Activated B cell treated with CpG ODN at 0.5 μM for 24 hours (primary cell): ENCODE results near the gene PRLR. TPM values are rescaled to one million over a fixed set of nuclear protein-coding genes. Genes with fewer than 3 reads are reported as not detected.

Experiments used
- ATAC-seq: fragments of 200-7000 bp; cut with Tn5 transposase; one replicate; pipeline ENCODE4 v1.10.0; 2021; ENCODE audit warnings: low read depth, mild to moderate bottlenecking, moderate library complexity
- CTCF ChIA-PET: fragments of 350-600 bp; sonication (Branson Sonifier 250); formaldehyde crosslinking; loops from one replicate; lab custom pipeline; 2021; ENCODE audit warnings: antibody characterized with exemption; lab: Charles Lee
- POLR2A ChIA-PET: fragments of 350-600 bp; sonication (Branson Sonifier 250); formaldehyde crosslinking; loops from one replicate; lab custom pipeline; 2021; ENCODE audit warnings: antibody characterized with exemption; lab: Charles Lee
- DNase-seq: peaks from one replicate; pipeline ENCODE4 v3.0.0; 2022
- H3K27ac Mint-ChIP-seq: one replicate; pipeline ENCODE4 v1.8.0; 2020; ENCODE audit warnings: mixed read lengths
- H3K27me3 Mint-ChIP-seq: one replicate; pipeline ENCODE4 v1.8.0; 2021; ENCODE audit warnings: mixed read lengths
- H3K36me3 Mint-ChIP-seq: one replicate; pipeline ENCODE4 v1.8.0; 2021; ENCODE audit warnings: low read depth, mixed read lengths
- H3K4me1 Mint-ChIP-seq: one replicate; pipeline ENCODE4 v1.8.0; 2021; ENCODE audit warnings: mixed read lengths
- H3K4me3 Mint-ChIP-seq: one replicate; pipeline ENCODE4 v1.8.0; 2020; ENCODE audit warnings: mild to moderate bottlenecking, mixed read lengths
- H3K9me3 Mint-ChIP-seq: one replicate; pipeline ENCODE4 v1.8.0; 2020; ENCODE audit warnings: mixed read lengths
- CTCF ChIP-seq: fragments of 200-600 bp; IDR thresholded peaks from one replicate; pipeline ENCODE4 v1.8.0; 2022; ENCODE audit warnings: antibody characterized with exemption, mild to moderate bottlenecking
- intact Hi-C: fragments of 100-400 bp; cut with micrococcal nuclease; formaldehyde crosslinking; loops from one replicate; pipeline ENCODE4 v1.15.1; 2024
- total RNA-seq: library from RNA; stranded (reverse); gene quantifications from 2 replicates; pipeline ENCODE4 v1.2.3, GENCODE V29; 2022

The PRLR gene
- total RNA-seq, 1 donor from 2014 or later = 3.7 TPM

- H3K4me3 Mint-ChIP-seq = no peak overlapping the region
- no peak for TF ChIP-seq CTCF
- intact Hi-C loops = no loop called here
- POLR2A ChIA-PET = no interaction called here
- no peak overlapping the region for H3K27ac Mint-ChIP-seq
- DNase-seq (no peak), ATAC-seq (no peak)
- H3K27me3 Mint-ChIP-seq = no peaks in the 10 kb centered on the region
- peaks cover 2% of the 10 kb centered on the region for H3K9me3 Mint-ChIP-seq
- H3K36me3 Mint-ChIP-seq = no peaks in the 10 kb centered on the region
- CTCF ChIA-PET = no interaction called here
- peaks cover 2% of the 10 kb centered on the region for H3K4me1 Mint-ChIP-seq
These were observed 52.5 kb downstream of the PRLR start for GRCh38 chr5:35177783-35178182.

GRCh38 chr5:35172533-35172932 lies 57.8 kb downstream of the PRLR start:
- TF ChIP-seq CTCF = no peak
- no peak for ATAC-seq
- CTCF ChIA-PET = no interaction called here
- no peak for DNase-seq
- no peaks in the 10 kb centered on the region for H3K36me3 Mint-ChIP-seq
- H3K4me3 Mint-ChIP-seq = no peak overlapping the region
- H3K27me3 Mint-ChIP-seq = no peaks in the 10 kb centered on the region
- H3K27ac Mint-ChIP-seq = no peak overlapping the region
- peaks cover 2% of the 10 kb centered on the region for H3K4me1 Mint-ChIP-seq
- intact Hi-C loops = no loop called here
- H3K9me3 Mint-ChIP-seq = peaks cover 4% of the 10 kb centered on the region
- POLR2A ChIA-PET = no interaction called here

- POLR2A ChIA-PET = no interaction called here
- H3K4me1 Mint-ChIP-seq = peaks cover 2% of the 10 kb centered on the region
- peaks cover 5% of the 10 kb centered on the region for H3K9me3 Mint-ChIP-seq
- no peak overlapping the region for H3K27ac Mint-ChIP-seq
- H3K27me3 Mint-ChIP-seq = no peaks in the 10 kb centered on the region
- DNase-seq (no peak), ATAC-seq (no peak)
- TF ChIP-seq CTCF = no peak
- CTCF ChIA-PET = no interaction called here
- no peak overlapping the region for H3K4me3 Mint-ChIP-seq
- intact Hi-C loops = no loop called here
- H3K36me3 Mint-ChIP-seq = no peaks in the 10 kb centered on the region
These were observed 58.3 kb downstream of the PRLR start for GRCh38 chr5:35171991-35172390.

- Mint-ChIP-seq H3K27me3 (peaks cover 3% of the 10 kb centered on the region), H3K4me3 (no peak overlapping the region), H3K36me3 (no peaks in the 10 kb centered on the region), H3K4me1 (peaks cover 2% of the 10 kb centered on the region), H3K9me3 (peaks cover 5% of the 10 kb centered on the region), H3K27ac (no peak overlapping the region)
- intact Hi-C loops = no loop called here
- ChIA-PET CTCF (no interaction called here), POLR2A (no interaction called here)
- no peak for ATAC-seq
- TF ChIP-seq CTCF = no peak
- no peak for DNase-seq
These were observed 59.2 kb downstream of the PRLR start for GRCh38 chr5:35171078-35171477.

GRCh38 chr5:35166043-35166442 lies 64.2 kb downstream of the PRLR start:
- intact Hi-C loops = no loop called here
- no peaks in the 10 kb centered on the region for H3K36me3 Mint-ChIP-seq
- no peak overlapping the region for H3K27ac Mint-ChIP-seq
- H3K4me1 Mint-ChIP-seq = no peaks in the 10 kb centered on the region
- ATAC-seq (no peak), DNase-seq (no peak)
- TF ChIP-seq CTCF = no peak
- ChIA-PET CTCF (no interaction called here), POLR2A (no interaction called here)
- no peak overlapping the region for H3K4me3 Mint-ChIP-seq
- H3K9me3 Mint-ChIP-seq = peaks cover 3% of the 10 kb centered on the region
- H3K27me3 Mint-ChIP-seq = peaks cover 3% of the 10 kb centered on the region
